ENCODE measurements around the gene GNAI2.

GNAI2 gene

GRCh38 chr3:50294089-50294488, 58.1 kb downstream of the GNAI2 start:
- no peak for TF ChIP-seq CTCF (IDR thresholded peaks at IDR 0.05; ENCODE audit: borderline replicate concordance, control extremely low read depth, extremely low read depth, insufficient read depth, missing control alignments)
- DNase-seq (ENCODE audit: low spot score) = no peak
- in situ Hi-C loops (cut with MboI; ENCODE audit: low sequenced_read_pairs, unreplicated experiment) = no loop called here

- DNase-seq (ENCODE audit: low spot score) = no peak
- in situ Hi-C loops (cut with MboI; ENCODE audit: low sequenced_read_pairs, unreplicated experiment) = no loop called here
- TF ChIP-seq CTCF (IDR thresholded peaks at IDR 0.05; ENCODE audit: borderline replicate concordance, control extremely low read depth, extremely low read depth, insufficient read depth, missing control alignments) = no peak
These were observed 58.7 kb downstream of the GNAI2 start for GRCh38 chr3:50294492-50295403.

GRCh38 chr3:50295553-50296431, 59.8 kb downstream of the GNAI2 start:
- in situ Hi-C loops (cut with MboI; ENCODE audit: low sequenced_read_pairs, unreplicated experiment) = no loop called here
- TF ChIP-seq CTCF (IDR thresholded peaks at IDR 0.05; ENCODE audit: borderline replicate concordance, control extremely low read depth, extremely low read depth, insufficient read depth, missing control alignments) = no peak
- no peak for DNase-seq (ENCODE audit: low spot score)

- TF ChIP-seq CTCF (IDR thresholded peaks at IDR 0.05; ENCODE audit: borderline replicate concordance, control extremely low read depth, extremely low read depth, insufficient read depth, missing control alignments) = no peak
- in situ Hi-C loops (cut with MboI; ENCODE audit: low sequenced_read_pairs, unreplicated experiment) = no loop called here
These were observed 60.8 kb downstream of the GNAI2 start for GRCh38 chr3:50296721-50297383.

GRCh38 chr3:50297384-50297775, 61.4 kb downstream of the GNAI2 start:
- DNase-seq (ENCODE audit: low spot score) = no peak
- in situ Hi-C loops (cut with MboI; ENCODE audit: low sequenced_read_pairs, unreplicated experiment) = no loop called here
- no peak for TF ChIP-seq CTCF (IDR thresholded peaks at IDR 0.05; ENCODE audit: borderline replicate concordance, control extremely low read depth, extremely low read depth, insufficient read depth, missing control alignments)

More at GRCh38 chr3:50296721-50297383, 60.8 kb downstream of the GNAI2 start:
- DNase-seq (ENCODE audit: low spot score) = no peak
